Measurements from ENCODE around the gene HARS2. TPM values are rescaled to one million over a fixed set of nuclear protein-coding genes. Genes with fewer than 3 reads are reported as not detected.

The HARS2 gene
- total and polyA plus RNA-seq, 10 of the 15 experiments (the other 5 are each of a cell fraction or from before 2014, with no cell fraction given), result 9.3 to 34.3 (median 24.8) TPM

DNA sequence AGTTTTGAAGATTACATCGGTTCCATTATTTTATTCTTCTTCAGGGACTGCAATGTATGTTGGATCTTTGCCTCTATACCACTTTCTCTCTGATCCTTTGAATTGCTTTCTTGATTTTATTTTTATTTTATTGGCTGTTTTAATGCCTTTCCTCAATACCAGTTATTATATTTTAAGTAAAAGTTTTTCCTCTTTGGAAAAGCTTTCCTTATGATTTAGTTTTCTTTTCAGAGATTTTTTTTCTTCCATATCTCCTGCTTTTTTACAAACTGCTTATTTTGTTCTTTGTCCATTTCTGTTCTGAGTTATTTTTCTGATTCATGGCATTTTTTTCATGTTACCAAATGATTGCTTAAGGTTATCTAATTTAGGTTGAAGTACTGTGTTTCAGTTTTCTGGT is 20.5 kb downstream of the HARS2 start:
- H3K4me3 ChIP-seq, result no peak overlapping the region
- TF ChIP-seq MYB (IDR thresholded peaks at IDR 0.05; ENCODE audit: borderline replicate concordance, low read depth, low read length) (no peak), MEF2A (IDR thresholded peaks at IDR 0.05; ENCODE audit: insufficient read depth, low read depth, low read length) (no peak), SMARCA5 (IDR thresholded peaks at IDR 0.05) (no peak), ATF3 (IDR thresholded peaks at IDR 0.05; ENCODE audit: borderline replicate concordance, extremely low read depth, low read depth, low read length) (no peak)
- TF ChIP-seq, protein P1, sequence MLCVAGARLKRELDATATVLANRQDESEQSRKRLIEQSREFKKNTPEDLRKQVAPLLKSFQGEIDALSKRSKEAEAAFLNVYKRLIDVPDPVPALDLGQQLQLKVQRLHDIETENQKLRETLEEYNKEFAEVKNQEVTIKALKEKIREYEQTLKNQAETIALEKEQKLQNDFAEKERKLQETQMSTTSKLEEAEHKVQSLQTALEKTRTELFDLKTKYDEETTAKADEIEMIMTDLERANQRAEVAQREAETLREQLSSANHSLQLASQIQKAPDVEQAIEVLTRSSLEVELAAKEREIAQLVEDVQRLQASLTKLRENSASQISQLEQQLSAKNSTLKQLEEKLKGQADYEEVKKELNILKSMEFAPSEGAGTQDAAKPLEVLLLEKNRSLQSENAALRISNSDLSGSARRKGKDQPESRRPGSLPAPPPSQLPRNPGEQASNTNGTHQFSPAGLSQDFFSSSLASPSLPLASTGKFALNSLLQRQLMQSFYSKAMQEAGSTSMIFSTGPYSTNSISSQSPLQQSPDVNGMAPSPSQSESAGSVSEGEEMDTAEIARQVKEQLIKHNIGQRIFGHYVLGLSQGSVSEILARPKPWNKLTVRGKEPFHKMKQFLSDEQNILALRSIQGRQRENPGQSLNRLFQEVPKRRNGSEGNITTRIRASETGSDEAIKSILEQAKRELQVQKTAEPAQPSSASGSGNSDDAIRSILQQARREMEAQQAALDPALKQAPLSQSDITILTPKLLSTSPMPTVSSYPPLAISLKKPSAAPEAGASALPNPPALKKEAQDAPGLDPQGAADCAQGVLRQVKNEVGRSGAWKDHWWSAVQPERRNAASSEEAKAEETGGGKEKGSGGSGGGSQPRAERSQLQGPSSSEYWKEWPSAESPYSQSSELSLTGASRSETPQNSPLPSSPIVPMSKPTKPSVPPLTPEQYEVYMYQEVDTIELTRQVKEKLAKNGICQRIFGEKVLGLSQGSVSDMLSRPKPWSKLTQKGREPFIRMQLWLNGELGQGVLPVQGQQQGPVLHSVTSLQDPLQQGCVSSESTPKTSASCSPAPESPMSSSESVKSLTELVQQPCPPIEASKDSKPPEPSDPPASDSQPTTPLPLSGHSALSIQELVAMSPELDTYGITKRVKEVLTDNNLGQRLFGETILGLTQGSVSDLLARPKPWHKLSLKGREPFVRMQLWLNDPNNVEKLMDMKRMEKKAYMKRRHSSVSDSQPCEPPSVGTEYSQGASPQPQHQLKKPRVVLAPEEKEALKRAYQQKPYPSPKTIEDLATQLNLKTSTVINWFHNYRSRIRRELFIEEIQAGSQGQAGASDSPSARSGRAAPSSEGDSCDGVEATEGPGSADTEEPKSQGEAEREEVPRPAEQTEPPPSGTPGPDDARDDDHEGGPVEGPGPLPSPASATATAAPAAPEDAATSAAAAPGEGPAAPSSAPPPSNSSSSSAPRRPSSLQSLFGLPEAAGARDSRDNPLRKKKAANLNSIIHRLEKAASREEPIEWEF (IDR thresholded peaks at IDR 0.05; ENCODE audit: insufficient replicate concordance, low read depth, low read length), result no peak

More for the DNA sequence above, 20.5 kb downstream of the HARS2 start:
- Histone ChIP-seq H2AFZ (ENCODE audit: control insufficient read depth, low read depth, low read length) (no peak overlapping the region), H3K36me3 (ENCODE audit: control insufficient read depth in 2 of 2, insufficient read depth in 2 of 2, low read length in 1 of 2) (peaks cover 1 to 2% of the 10 kb centered on the region in 2 experiments; a peak in 3 of 4 replicates), H3K27ac (ENCODE audit: control insufficient read depth, insufficient read depth) (no peak overlapping the region), H3K79me2 (ENCODE audit: control insufficient read depth, insufficient read depth, low read length) (no peaks in the 10 kb centered on the region), H3K27me3 (replicated peaks in 1 of 2; ENCODE audit: control insufficient read depth in 2 of 2, insufficient read depth in 2 of 2, low read length in 1 of 2) (no peaks in the 10 kb centered on the region), H4K20me1 (ENCODE audit: control insufficient read depth, insufficient read depth) (no peaks in the 10 kb centered on the region), H3K4me1 (ENCODE audit: control insufficient read depth, insufficient read depth, low read length) (no peaks in the 10 kb centered on the region), H3K9ac (ENCODE audit: control insufficient read depth, insufficient read depth, low read length) (no peak overlapping the region), H3K4me2 (ENCODE audit: control insufficient read depth, insufficient read depth) (no peak overlapping the region), H3K9me3 (replicated peaks; ENCODE audit: control insufficient read depth, insufficient read depth, low read length) (no peaks in the 10 kb centered on the region)
- ChIA-PET SMC1A (ENCODE audit: uncharacterized antibody, unreplicated experiment) (interaction anchor here (0.7 to 2.9 kb wide), 12 partner anchors 8 to 467 kb away, joined by 3 to 16 read pairs (median 5); partner anchors contain the start of genes ANKHD1, HARS1, HARS2 and ZMAT2), CTCF (interaction anchor here (0.8 to 3.4 kb wide), 8 partner anchors 9 to 353 kb away, joined by 3 to 33 read pairs (median 4); partner anchors contain the start of genes IK, NDUFA2, SLC4A9 and TMCO6), POLR2A (interaction anchor here (0.6 to 2.1 kb wide), 8 partner anchors 8 to 712 kb away, joined by 3 to 8 read pairs (median 4); partner anchors contain the start of genes ANKHD1, IK, NDUFA2 and WDR55), RAD21 (ENCODE audit: unreplicated experiment) (interaction anchor here (0.9 to 2.6 kb wide), 7 partner anchors 12 to 333 kb away, joined by 3 to 18 read pairs (median 6); partner anchors contain the start of genes CD14, HARS1, HARS2 and IK)
- WGBS (ENCODE audit: insufficient coverage, insufficient replicate concordance, low lambda C conversion rate, missing lambda C conversion rate), result 95% methylated on average over 1 of the region's 1 CpG
- BruUV-seq (replicated peaks), result no TSS peak
- FAIRE-seq (no peak), ATAC-seq (no peak), DNase-seq (ENCODE audit: low read depth, low spot score) (no peak)
- in situ Hi-C loops (cut with MboI), result no loop called here
- intact Hi-C loops (cut with micrococcal nuclease; ENCODE audit: unreplicated experiment), result loop anchor here (2.0 to 10.0 kb wide), 3 partner anchors 147 to 903 kb away; partner anchors contain the start of genes APBB3, DIAPH1 and SLC35A4

All from GM12878 (cell line).